ENCODE data around the gene ASTN2. TPM values are rescaled to one million over a fixed set of nuclear protein-coding genes. Genes with fewer than 3 reads are reported as not detected.

Gene ASTN2
- total and polyA plus RNA-seq, 10 donors, result 0.87 to 6.1 (median 3.7) TPM

DNA sequence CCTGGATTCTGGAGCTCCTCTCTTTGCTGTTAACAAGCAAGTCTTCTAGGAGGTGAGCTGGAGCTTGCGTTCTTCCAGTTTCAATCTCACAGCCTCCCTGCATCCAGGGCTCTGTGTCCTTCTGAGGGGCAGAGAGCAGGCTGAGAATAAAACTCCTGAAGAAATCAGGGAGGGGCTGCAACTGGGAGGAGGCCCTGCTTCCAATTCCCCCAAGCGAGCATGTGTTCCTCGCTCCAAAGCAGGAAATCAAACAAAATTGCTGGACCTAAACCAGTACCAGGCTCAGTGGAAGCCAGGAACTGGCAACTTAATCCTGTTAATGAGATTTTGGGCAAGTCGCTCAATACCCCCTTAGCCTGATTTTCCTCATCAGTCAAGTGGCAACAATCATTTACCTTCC, 181.8 kb downstream of the ASTN2 start:
- Histone ChIP-seq H3K4me3 (no peak overlapping the region), H3K27ac (no peak overlapping the region), H3K27me3 (replicated peaks in 1 of 7) (peaks cover 0 to 6% (median 0%) of the 10 kb centered on the region in 7 donors), H3K36me3 (no peaks in the 10 kb centered on the region), H3K4me1 (no peaks in the 10 kb centered on the region), H3K9me3 (no peaks in the 10 kb centered on the region)
- DNase-seq, result no peak
- 53 to 83% (median 59%) methylated on average over 4 of the region's 4 CpGs for WGBS, 5 donors
- intact Hi-C loops (cut with DNase I; ENCODE audit: low total_unique reads), result no loop called here
- TF ChIP-seq POLR2A (IDR thresholded peaks at IDR 0.05) (no peak), POLR2AphosphoS5 (IDR thresholded peaks at IDR 0.05) (no peak), CTCF (IDR thresholded peaks at IDR 0.05 in 8 of 11, conservative IDR thresholded peaks at IDR 0.05 in 3 of 11) (no peak)

DNA sequence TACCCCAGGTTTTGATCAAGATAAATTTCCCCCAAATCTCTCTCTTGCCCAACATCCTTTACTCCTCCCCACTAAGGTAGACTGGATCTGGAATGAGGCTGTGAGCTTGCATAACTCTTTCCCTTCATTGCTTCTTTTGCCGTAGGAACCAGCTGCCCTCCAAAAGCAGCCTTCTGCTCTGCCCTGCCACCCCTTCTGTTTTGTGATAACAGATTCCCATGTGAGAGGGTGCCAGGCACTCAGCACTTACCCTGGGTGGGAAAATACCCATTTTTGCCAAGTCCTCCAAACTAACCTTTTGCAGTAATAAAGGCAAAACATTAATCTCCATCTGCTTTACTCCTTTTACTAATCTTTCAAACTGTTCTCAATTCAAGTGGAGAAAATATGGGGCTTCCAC, 182.6 kb downstream of the ASTN2 start:
- peaks cover 0 to 6% (median 0%) of the 10 kb centered on the region in 7 donors for H3K27me3 ChIP-seq (replicated peaks in 1 of 7)
- DNase-seq, result no peak
- H3K27ac ChIP-seq, result no peak overlapping the region
- H3K4me1 ChIP-seq, result no peaks in the 10 kb centered on the region
- no peak for TF ChIP-seq POLR2A (IDR thresholded peaks at IDR 0.05)
- no peak for TF ChIP-seq CTCF (IDR thresholded peaks at IDR 0.05 in 8 of 11, conservative IDR thresholded peaks at IDR 0.05 in 3 of 11)
- no peak for TF ChIP-seq POLR2AphosphoS5 (IDR thresholded peaks at IDR 0.05)
- no peaks in the 10 kb centered on the region for H3K36me3 ChIP-seq
- H3K9me3 ChIP-seq, result no peaks in the 10 kb centered on the region
- no peak overlapping the region for H3K4me3 ChIP-seq
- intact Hi-C loops (cut with DNase I; ENCODE audit: low total_unique reads), result no loop called here
- WGBS, 5 donors, result 68 to 100% (median 82%) methylated on average over 1 of the region's 1 CpG

DNA sequence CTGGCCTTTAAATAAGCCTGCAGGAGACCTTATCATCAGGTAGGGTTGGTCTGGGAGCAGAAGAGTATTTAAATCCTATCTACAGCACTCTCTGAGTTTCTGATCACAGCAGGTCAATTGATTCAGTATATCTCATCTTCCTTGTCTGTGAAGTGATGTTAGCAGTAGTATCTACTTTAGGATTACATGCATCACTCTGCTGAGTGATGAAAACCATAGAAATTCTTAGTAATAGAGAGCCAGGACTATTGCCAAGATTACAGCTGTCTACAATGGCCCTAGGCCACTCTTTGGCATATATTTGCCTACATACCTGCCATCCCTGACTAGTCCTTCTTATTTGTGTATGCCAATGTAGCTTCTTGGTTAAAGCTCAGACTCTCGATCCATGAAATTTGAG, 183.8 kb downstream of the ASTN2 start:
- 0 to 57% (median 44%) methylated on average over 1 of the region's 1 CpG for WGBS, 5 donors
- Histone ChIP-seq H3K36me3 (no peaks in the 10 kb centered on the region), H3K9me3 (no peaks in the 10 kb centered on the region), H3K27me3 (replicated peaks in 1 of 7) (peaks cover 0 to 6% (median 0%) of the 10 kb centered on the region in 7 donors), H3K27ac (no peak overlapping the region), H3K4me1 (no peaks in the 10 kb centered on the region), H3K4me3 (no peak overlapping the region)
- TF ChIP-seq POLR2A (IDR thresholded peaks at IDR 0.05) (no peak), CTCF (IDR thresholded peaks at IDR 0.05 in 8 of 11, conservative IDR thresholded peaks at IDR 0.05 in 3 of 11) (no peak), POLR2AphosphoS5 (IDR thresholded peaks at IDR 0.05) (no peak)
- intact Hi-C loops (cut with DNase I; ENCODE audit: low total_unique reads), result no loop called here
- DNase-seq, result no peak

- no peak for DNase-seq
- no peak for TF ChIP-seq CTCF (IDR thresholded peaks at IDR 0.05 in 8 of 11, conservative IDR thresholded peaks at IDR 0.05 in 3 of 11)
- TF ChIP-seq POLR2AphosphoS5 (IDR thresholded peaks at IDR 0.05), result no peak
- no peak for TF ChIP-seq POLR2A (IDR thresholded peaks at IDR 0.05)
- intact Hi-C loops (cut with DNase I; ENCODE audit: low total_unique reads), result no loop called here
- Histone ChIP-seq H3K36me3 (no peaks in the 10 kb centered on the region), H3K9me3 (no peaks in the 10 kb centered on the region), H3K4me1 (no peaks in the 10 kb centered on the region), H3K27ac (no peak overlapping the region), H3K4me3 (no peak overlapping the region), H3K27me3 (replicated peaks in 1 of 7) (no peaks in the 10 kb centered on the region)
- WGBS, 5 donors, result 52 to 77% (median 59%) methylated on average over 4 of the region's 4 CpGs
These were observed 190.2 kb downstream of the ASTN2 start for GRCh38 chr9:117224695-117225094.

Data from spleen (tissue), 11 donors.